IPS-20b (cell line): Measurements from ENCODE around the gene SPINT2.

ENCODE experiments used
- H3K27ac ChIP-seq: one replicate; pipeline ENCODE4 v1.5.1; 2013; ENCODE audit warnings: low read length
- H3K27me3 ChIP-seq: 2 replicates; pipeline ENCODE4 v1.6.1; 2013; ENCODE audit warnings: mild to moderate bottlenecking, low read length, inconsistent platforms; ENCODE audit not compliant: insufficient read depth
- H3K36me3 ChIP-seq: 2 replicates; pipeline ENCODE4 v1.6.1; 2013; ENCODE audit warnings: low read depth, mild to moderate bottlenecking, inconsistent platforms, low read length, moderate library complexity; ENCODE audit not compliant: insufficient read depth
- H3K4me1 ChIP-seq: 2 replicates; pipeline ENCODE4 v1.6.1; 2013; ENCODE audit warnings: mild to moderate bottlenecking, control low read depth, inconsistent platforms, low read length, moderate library complexity; ENCODE audit not compliant: insufficient read depth
- H3K4me3 ChIP-seq: 2 replicates; pipeline ENCODE4 v1.5.1; 2013; ENCODE audit warnings: mild to moderate bottlenecking, low read length, inconsistent platforms
- H3K9ac ChIP-seq: 2 replicates; pipeline ENCODE4 v1.6.1; 2013; ENCODE audit warnings: low read depth, mild to moderate bottlenecking, inconsistent platforms, low read length, moderate library complexity
- H3K9me3 ChIP-seq: 2 replicates; pipeline ENCODE4 v1.6.1; 2013; ENCODE audit warnings: mild to moderate bottlenecking, low read depth, low read length, inconsistent platforms; ENCODE audit not compliant: insufficient read depth

Gene SPINT2

DNA sequence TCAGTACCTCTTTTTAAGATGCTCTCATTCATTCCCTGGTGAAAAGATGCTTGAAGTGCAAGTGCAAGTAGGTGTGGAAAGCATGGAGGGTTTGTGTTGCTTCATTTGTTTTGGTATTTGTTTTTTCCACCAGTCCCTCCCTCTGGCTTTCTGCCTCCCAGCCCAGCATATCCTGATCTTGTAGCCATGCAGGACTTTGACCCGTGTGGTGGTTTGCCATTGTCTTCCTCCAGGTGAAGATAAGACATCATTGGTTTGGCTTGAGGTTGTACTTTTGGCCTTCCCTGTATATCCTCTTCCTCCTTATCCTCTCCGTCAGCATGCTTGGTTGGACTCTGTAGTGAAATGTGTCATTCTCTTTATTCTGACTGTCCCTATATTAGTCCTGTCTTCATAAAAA lies 9.1 kb downstream of the SPINT2 start:
- no peaks in the 10 kb centered on the region for H3K27me3 ChIP-seq
- H3K9me3 ChIP-seq, result no peaks in the 10 kb centered on the region
- H3K27ac ChIP-seq, result no peak overlapping the region
- H3K9ac ChIP-seq, result no peak overlapping the region
- H3K4me1 ChIP-seq, result peaks cover 6% of the 10 kb centered on the region; the same call in 1 of the 2 replicates
- H3K36me3 ChIP-seq, result peaks cover 6% of the 10 kb centered on the region; the same call in 1 of the 2 replicates
- H3K4me3 ChIP-seq, result no peak overlapping the region

DNA sequence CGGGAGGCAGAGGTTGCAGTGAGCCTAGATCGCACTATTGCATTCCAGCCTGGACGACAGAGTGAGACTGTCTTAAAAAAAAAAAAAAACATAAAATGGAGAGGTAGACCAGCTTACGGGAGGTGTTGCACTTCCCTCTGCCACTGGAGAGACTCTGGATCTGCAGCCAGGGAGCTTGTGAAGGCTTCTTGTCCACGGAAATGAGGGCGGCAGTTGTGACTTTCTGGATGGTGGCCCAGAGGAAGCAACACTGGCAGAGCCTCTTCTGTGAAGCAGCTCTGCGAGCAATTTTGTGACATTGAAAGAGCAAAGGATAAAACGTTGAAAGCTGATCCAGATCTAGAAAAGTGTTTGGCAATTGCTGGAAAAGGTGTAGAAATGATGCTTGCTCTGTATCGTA lies 10.4 kb downstream of the SPINT2 start:
- Histone ChIP-seq H3K27me3 (no peaks in the 10 kb centered on the region), H3K36me3 (peaks cover 6% of the 10 kb centered on the region; the same call in 1 of the 2 replicates), H3K4me3 (no peak overlapping the region), H3K4me1 (peaks cover 6% of the 10 kb centered on the region; the same call in 1 of the 2 replicates), H3K27ac (no peak overlapping the region), H3K9me3 (no peaks in the 10 kb centered on the region), H3K9ac (no peak overlapping the region)

DNA sequence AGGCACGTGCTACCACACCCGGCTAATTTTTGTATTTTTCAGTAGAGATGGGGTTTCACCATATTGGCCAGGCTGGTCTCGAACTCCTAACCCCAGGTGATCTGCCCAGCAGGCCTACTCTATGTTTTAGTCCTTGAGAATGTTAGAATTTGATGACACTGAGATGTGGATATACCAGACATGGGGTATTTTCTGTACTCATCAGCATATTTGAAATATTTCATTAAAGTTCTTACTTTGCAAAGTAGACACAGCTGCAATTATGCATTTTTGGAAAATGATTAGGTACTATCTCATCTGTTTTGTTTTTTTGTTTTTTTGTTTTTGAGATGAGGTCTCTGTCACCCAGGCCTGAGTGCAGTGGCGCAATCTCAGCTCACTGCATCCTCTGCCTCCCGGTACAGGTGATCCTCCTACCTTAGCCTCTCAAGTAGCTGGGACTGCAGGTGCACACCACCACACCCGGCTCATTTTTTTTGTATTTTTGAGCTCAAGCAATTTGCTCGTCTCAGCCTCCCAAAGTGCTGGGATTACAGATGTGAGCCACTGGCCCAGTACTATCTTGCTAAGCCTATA lies 12.7 kb downstream of the SPINT2 start:
- no peaks in the 10 kb centered on the region for H3K4me1 ChIP-seq
- H3K27me3 ChIP-seq, result no peaks in the 10 kb centered on the region
- H3K9me3 ChIP-seq, result no peaks in the 10 kb centered on the region
- H3K9ac ChIP-seq, result no peak overlapping the region
- no peak overlapping the region for H3K4me3 ChIP-seq
- no peak overlapping the region for H3K27ac ChIP-seq
- peaks cover 9% of the 10 kb centered on the region; the same call in 1 of the 2 replicates for H3K36me3 ChIP-seq

DNA sequence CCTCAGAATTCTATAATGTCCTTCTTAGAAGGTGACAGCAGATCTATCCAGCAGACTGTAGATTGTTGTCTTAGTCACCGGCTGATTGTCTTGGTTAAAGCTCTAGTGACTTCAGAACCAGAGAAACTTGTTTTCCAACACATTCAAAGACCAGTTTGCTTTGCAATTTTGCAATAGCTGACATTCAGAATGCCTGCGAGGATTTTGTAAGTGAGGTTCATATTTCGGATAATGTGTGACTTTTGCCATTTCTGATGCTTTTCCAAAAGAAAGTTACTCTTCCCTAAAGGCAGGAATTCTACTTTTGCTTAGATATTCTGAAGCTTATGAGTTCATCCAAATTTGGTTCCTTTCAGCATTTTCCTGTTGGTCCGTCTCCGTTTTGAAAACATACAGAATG lies 13.2 kb downstream of the SPINT2 start:
- no peak overlapping the region for H3K4me3 ChIP-seq
- no peak overlapping the region for H3K9ac ChIP-seq
- no peak overlapping the region for H3K27ac ChIP-seq
- H3K9me3 ChIP-seq, result no peaks in the 10 kb centered on the region
- H3K36me3 ChIP-seq, result peaks cover 9% of the 10 kb centered on the region; the same call in 1 of the 2 replicates
- H3K4me1 ChIP-seq, result no peaks in the 10 kb centered on the region
- no peaks in the 10 kb centered on the region for H3K27me3 ChIP-seq

DNA sequence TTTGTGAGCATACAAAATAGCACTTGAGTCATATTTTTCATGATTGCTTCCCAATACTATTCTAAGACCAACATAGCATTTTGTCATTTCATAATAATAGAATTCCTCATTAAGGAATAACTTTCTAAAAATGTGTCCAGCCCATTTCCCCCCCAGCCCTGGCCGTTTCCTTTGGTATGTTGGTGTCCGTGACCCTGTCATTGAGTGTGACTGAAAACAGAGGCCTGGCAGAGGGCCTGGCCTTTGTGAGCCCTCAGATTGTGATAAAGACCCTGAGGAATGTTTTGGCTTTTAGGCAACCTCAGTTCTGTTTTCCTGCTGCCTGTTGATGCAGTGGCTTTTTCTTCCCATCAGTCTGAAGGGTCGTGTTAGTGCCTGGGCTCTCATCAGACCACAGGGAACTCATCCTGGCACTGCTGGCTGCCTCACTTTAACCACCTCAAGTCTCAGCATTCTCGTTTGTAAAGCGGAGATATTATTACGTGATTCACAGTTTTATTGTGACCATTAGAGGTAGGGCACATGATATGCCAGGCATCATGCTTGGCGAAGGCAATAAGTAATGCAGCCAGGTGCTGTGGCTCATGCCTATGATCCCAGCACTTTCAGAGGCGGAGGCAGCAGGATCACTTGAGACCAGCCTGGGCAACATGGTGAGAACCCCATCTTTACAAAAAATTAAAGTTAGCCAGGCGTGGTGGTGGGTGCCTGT lies 13.8 kb downstream of the SPINT2 start:
- Histone ChIP-seq H3K36me3 (peaks cover 10% of the 10 kb centered on the region; the same call in 1 of the 2 replicates), H3K4me3 (no peak overlapping the region), H3K4me1 (no peaks in the 10 kb centered on the region), H3K27ac (no peak overlapping the region), H3K9ac (no peak overlapping the region), H3K9me3 (no peaks in the 10 kb centered on the region), H3K27me3 (no peaks in the 10 kb centered on the region)

DNA sequence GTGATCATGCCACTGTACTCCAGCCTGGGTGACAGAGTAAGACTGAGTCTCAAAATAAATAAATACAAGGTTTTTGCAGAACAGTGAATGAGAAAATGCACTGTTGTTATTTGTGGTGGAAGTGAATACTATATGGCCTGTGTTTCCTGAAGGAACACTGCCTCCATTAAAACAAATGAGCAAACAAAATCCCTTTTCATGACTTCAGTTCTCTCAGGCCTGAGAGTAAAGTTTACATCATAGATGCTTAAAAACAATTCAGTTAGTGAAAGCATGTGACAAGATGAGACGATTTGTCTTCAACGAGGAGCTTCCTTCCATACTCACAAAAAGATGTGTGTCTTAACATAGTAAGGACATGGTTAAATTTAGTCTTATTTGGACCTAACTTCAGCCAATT lies 14.4 kb downstream of the SPINT2 start:
- Histone ChIP-seq H3K9ac (no peak overlapping the region), H3K27ac (no peak overlapping the region), H3K27me3 (no peaks in the 10 kb centered on the region), H3K36me3 (peaks cover 15% of the 10 kb centered on the region), H3K4me3 (no peak overlapping the region), H3K4me1 (no peaks in the 10 kb centered on the region), H3K9me3 (no peaks in the 10 kb centered on the region)

DNA sequence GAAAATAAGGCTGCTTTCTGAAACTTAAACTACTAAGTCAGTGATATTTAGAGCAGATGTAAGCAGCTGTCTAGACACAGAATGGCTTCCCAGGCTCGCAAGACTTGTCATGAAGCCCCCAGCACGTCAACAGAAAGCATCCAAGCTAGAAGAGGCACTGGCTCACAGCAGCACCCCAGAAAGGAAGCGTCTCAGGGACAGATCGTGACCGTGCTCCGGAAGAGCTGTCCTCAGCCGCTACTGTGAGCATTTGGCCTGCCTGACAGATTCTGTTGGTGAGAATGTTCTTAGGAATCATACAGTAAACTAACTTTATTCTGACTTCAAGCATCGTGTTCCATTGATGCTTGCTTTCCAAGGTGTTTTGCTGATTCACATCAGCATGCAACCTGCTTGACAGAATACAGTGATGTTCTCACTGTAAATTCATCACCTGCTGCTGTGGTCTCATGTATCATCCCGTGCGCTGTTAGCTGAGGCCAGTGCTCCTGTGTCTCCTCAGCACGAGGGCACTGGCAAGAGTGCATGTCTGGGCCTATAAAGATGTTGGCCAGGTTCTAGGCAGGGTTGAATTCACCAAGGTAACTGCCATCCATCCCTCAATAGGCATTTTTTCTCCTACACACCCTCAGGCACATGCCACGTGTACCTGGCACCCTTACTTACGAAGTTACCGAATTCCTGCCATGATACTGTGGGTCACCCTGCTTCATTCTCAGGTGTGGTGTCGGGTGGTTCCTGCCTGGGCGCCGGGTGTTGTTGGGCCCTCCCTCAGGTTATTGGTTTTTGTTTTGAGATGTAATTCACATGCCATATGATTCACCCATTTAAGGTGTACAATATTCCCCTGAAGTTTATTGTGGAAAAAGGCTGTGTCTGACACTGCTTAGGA lies 15.9 kb downstream of the SPINT2 start:
- no peak overlapping the region for H3K27ac ChIP-seq
- peaks cover 26% of the 10 kb centered on the region for H3K36me3 ChIP-seq
- H3K27me3 ChIP-seq, result no peaks in the 10 kb centered on the region
- H3K4me3 ChIP-seq, result no peak overlapping the region
- no peak overlapping the region for H3K9ac ChIP-seq
- H3K9me3 ChIP-seq, result no peaks in the 10 kb centered on the region
- no peaks in the 10 kb centered on the region for H3K4me1 ChIP-seq

DNA sequence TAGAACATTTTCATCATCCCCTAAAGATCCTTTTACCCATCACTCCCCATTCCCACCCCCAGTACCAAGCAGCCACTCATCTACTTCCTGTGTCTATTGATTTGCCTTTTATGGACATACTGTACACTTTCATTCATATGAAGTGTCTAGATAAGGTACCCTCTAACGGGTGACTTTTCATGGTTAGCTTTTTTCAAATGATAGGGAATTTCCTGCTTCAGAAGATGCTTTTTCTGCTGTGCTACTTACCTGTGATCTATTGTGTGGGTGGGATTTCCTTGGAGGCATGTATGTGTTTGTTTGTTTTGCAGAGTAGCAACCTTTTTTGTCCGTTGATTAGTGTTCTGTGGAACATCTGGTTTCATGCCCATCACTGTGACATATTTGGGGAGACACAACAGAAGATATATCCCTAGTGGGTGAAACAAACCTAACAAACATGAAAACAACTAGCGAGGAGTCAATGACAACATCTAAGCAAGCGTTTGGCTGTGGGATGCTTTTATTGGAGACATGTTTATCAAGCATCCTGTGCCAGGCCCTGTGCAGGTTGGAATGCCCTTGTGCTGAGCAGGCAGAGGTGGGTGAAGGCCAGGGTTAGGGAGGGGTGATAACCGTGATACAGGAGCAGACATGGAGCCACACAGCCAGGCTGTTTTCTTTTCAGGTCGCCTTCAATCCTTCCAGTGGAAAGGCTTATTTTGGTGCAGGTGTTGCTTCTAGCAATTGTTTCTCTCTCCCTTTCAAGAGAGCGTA lies 17.6 kb downstream of the SPINT2 start:
- no peaks in the 10 kb centered on the region for H3K4me1 ChIP-seq
- no peaks in the 10 kb centered on the region for H3K9me3 ChIP-seq
- peaks cover 36% of the 10 kb centered on the region for H3K36me3 ChIP-seq
- H3K27ac ChIP-seq, result no peak overlapping the region
- no peak overlapping the region for H3K9ac ChIP-seq
- H3K4me3 ChIP-seq, result no peak overlapping the region
- H3K27me3 ChIP-seq, result no peaks in the 10 kb centered on the region

DNA sequence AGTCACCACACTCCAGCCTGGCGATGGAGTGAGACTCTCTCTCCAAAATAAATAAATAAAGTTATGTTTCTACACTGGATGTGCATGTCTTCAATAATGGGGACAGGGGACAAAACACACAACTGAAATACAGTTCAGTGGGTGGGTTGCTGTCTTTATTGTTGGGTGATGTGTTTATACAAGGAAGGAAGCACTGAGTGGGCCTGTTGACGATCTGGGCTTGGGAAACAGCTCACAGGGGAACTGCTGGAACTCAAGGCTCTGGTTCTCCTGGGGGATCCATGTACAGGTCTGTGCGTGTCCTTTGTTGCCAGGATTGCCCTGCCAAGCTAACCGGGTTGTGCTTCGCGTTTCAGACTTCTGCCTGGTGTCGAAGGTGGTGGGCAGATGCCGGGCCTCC lies 18.9 kb downstream of the SPINT2 start:
- Histone ChIP-seq H3K4me3 (no peak overlapping the region), H3K36me3 (peaks cover 45% of the 10 kb centered on the region), H3K4me1 (no peaks in the 10 kb centered on the region), H3K27ac (no peak overlapping the region), H3K9me3 (no peaks in the 10 kb centered on the region), H3K27me3 (no peaks in the 10 kb centered on the region), H3K9ac (no peak overlapping the region)

DNA sequence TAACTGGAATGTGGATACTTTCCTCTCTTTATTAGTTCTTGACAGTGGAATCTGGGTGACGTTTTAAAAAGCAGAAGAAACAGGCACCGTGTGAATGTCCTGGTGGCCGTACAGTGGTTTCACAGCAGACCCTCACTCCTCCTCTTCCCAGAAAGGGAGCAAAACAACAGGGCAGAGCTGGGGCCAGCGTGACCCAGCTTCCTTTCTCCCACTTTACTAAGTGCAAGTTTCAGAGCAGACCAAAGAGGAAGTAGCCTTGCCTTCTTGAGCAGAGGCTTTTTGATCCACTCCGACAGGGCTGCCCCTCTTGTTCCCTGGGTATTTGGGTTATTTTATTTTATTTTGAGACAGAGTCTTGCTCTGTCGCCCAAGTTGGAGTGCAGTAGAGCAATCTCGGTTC lies 20.0 kb downstream of the SPINT2 start:
- H3K27ac ChIP-seq, result no peak overlapping the region
- H3K36me3 ChIP-seq, result peaks cover 57% of the 10 kb centered on the region
- H3K9me3 ChIP-seq, result no peaks in the 10 kb centered on the region
- no peaks in the 10 kb centered on the region for H3K27me3 ChIP-seq
- no peaks in the 10 kb centered on the region for H3K4me1 ChIP-seq
- no peak overlapping the region for H3K4me3 ChIP-seq
- no peak overlapping the region for H3K9ac ChIP-seq

DNA sequence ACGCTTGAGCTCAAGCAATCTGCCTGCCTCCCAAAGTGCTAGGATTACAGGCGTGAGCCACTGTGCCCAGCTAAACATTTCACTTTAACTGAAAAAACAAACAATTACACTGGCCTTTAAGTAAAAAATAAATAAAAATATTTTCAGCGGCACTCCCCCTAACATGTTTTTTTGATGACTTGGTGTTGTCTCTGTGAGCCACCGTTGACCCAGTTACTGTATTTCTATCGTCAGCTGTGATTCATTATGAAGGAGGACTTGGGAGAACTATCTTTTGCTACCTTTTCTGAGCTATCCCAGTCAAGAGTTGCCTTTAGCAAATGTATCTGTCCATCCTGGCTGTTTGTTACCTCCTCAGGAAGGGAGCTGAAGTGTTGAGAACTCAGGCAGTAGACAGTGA lies 21.2 kb downstream of the SPINT2 start:
- Histone ChIP-seq H3K4me1 (no peaks in the 10 kb centered on the region), H3K4me3 (no peak overlapping the region), H3K27ac (no peak overlapping the region), H3K36me3 (peaks cover 62% of the 10 kb centered on the region), H3K9me3 (no peaks in the 10 kb centered on the region), H3K27me3 (no peaks in the 10 kb centered on the region), H3K9ac (no peak overlapping the region)
